Measurements from ENCODE around the gene MTREX. TPM values are rescaled to one million over a fixed set of nuclear protein-coding genes. Genes with fewer than 3 reads are reported as not detected.

Gene MTREX
- total and polyA plus RNA-seq, 7 donors = 11.3 to 76.7 (median 59.0) TPM

DNA sequence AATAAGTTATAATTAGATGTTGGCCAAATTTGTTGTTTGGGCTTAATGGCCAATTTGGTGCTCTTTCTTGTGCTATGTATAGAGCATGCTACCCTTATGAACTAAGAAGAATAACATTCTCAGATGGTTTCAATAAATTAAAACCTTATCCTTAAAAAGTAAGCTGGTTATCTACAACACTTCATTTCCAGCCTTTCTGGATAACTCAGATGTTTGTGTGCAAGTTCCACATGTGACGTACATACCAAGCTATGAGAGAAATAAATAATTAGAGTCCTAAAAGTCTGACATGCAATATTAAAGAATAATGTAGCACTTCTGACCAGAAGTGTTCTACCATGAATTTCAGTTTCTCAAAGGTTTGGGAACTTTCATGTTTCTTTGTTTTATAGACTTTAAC lies 11.7 kb downstream of the MTREX start:
- no peak overlapping the region for H3K4me3 ChIP-seq
- peak overlapping the region in 2 of 4 donors; percentile 10 to 20 for H3K27ac ChIP-seq
- DNase-seq = no peak
- no peaks in the 10 kb centered on the region for H3K27me3 ChIP-seq
- 87 to 90% methylated on average over 1 of the region's 1 CpG for WGBS, 2 donors
- intact Hi-C loops (cut with DNase I) = no loop called here
- TF ChIP-seq, protein P1, sequence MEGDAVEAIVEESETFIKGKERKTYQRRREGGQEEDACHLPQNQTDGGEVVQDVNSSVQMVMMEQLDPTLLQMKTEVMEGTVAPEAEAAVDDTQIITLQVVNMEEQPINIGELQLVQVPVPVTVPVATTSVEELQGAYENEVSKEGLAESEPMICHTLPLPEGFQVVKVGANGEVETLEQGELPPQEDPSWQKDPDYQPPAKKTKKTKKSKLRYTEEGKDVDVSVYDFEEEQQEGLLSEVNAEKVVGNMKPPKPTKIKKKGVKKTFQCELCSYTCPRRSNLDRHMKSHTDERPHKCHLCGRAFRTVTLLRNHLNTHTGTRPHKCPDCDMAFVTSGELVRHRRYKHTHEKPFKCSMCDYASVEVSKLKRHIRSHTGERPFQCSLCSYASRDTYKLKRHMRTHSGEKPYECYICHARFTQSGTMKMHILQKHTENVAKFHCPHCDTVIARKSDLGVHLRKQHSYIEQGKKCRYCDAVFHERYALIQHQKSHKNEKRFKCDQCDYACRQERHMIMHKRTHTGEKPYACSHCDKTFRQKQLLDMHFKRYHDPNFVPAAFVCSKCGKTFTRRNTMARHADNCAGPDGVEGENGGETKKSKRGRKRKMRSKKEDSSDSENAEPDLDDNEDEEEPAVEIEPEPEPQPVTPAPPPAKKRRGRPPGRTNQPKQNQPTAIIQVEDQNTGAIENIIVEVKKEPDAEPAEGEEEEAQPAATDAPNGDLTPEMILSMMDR (IDR thresholded peaks at IDR 0.05) = no peak
- TF ChIP-seq EP300 (IDR thresholded peaks at IDR 0.05) (no peak), POLR2AphosphoS5 (IDR thresholded peaks at IDR 0.05) (no peak), POLR2A (IDR thresholded peaks at IDR 0.05) (no peak)
- no peaks in the 10 kb centered on the region for H3K36me3 ChIP-seq
- no peaks in the 10 kb centered on the region for H3K9me3 ChIP-seq
- peaks cover 0 to 26% (median 14%) of the 10 kb centered on the region in 4 donors for H3K4me1 ChIP-seq

DNA sequence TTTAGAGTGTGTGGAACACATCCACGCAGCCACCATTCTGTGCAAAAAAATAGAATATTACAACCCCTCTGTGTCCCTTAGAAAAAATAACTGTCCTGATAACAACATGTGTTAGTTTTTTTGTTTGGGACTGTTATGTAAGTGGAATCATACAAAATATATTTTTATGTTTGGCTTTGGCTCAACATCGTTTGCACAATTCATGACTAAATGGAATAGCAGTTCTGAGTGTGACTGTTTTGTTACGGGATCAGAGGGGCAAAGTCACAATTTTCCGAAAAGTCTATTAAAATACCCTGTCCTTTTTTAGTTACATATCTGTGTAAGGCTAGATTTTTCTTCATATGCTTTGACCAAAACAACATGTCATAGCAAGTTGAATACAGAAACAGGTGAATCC lies 12.8 kb downstream of the MTREX start:
- DNase-seq = no peak
- WGBS, 2 donors = 79 to 84% methylated on average over 4 of the region's 4 CpGs
- H3K27me3 ChIP-seq = no peaks in the 10 kb centered on the region
- H3K4me1 ChIP-seq = peaks cover 0 to 26% (median 12%) of the 10 kb centered on the region in 4 donors
- intact Hi-C loops (cut with DNase I) = no loop called here
- H3K9me3 ChIP-seq = no peaks in the 10 kb centered on the region
- no peak overlapping the region for H3K27ac ChIP-seq
- peaks cover 0 to 2% (median 0%) of the 10 kb centered on the region in 4 donors for H3K36me3 ChIP-seq
- TF ChIP-seq, protein P1 (IDR thresholded peaks at IDR 0.05) = no peak
- no peak for TF ChIP-seq EP300 (IDR thresholded peaks at IDR 0.05)
- TF ChIP-seq POLR2AphosphoS5 (IDR thresholded peaks at IDR 0.05) = no peak
- no peak for TF ChIP-seq POLR2A (IDR thresholded peaks at IDR 0.05)
- H3K4me3 ChIP-seq = no peak overlapping the region

DNA sequence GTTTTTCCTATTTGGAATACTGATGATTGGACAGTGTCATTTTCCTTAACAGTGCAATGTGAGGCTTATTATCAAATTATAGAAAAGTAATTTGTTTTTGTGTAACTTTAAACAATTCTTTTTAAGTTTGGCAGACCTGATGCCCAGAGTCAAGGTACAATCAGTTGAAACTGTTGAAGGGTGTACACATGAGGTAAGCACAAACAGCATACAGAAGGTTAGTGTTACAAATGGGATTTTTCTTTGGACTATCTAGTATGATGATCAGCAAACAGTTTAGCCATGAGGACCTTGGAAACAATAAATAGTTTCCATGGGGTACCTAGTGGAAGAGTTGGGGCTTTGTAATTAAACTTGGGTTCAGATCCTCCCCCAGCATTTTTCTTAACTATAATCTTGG lies 16.2 kb downstream of the MTREX start:
- TF ChIP-seq POLR2AphosphoS5 (IDR thresholded peaks at IDR 0.05) (no peak), EP300 (IDR thresholded peaks at IDR 0.05) (no peak), POLR2A (IDR thresholded peaks at IDR 0.05) (no peak)
- TF ChIP-seq, protein P1 (IDR thresholded peaks at IDR 0.05) = no peak
- no peak for DNase-seq
- H3K9me3 ChIP-seq = no peaks in the 10 kb centered on the region
- no peak overlapping the region for H3K27ac ChIP-seq
- peaks cover 0 to 25% (median 11%) of the 10 kb centered on the region in 4 donors for H3K4me1 ChIP-seq
- H3K4me3 ChIP-seq = no peak overlapping the region
- no peaks in the 10 kb centered on the region for H3K27me3 ChIP-seq
- intact Hi-C loops (cut with DNase I) = no loop called here
- H3K36me3 ChIP-seq = peaks cover 0 to 23% (median 5%) of the 10 kb centered on the region in 4 donors

DNA sequence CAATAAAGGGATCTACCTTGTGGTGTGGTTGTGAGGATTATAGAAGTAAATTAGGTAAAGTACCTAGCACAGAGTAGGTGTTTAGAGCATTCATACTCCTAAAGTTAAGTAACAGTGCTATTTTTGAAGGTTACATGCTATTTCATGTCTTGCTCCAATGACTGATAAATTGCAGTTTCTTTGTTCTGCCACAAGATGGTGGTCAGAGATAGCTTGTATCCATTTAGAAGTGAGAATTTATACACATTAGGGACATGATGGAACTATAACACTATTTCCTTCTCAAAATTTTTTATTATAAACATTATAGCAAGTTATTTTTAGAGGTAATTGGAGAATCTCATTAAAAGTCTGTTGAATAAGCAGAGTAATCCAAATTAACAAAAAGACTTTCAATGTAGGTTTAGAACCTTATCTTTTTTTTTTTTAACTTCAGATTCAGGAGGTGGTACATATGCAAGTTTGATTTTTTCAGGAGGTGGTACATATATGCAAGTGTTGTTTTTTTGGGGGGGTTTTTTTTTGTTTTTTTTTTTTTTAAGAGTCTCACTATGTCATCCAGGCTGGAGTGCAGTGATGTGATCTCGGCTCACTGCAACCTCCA lies 17.1 kb downstream of the MTREX start:
- Histone ChIP-seq H3K4me1 (peaks cover 0 to 16% (median 3%) of the 10 kb centered on the region in 4 donors), H3K4me3 (no peak overlapping the region), H3K9me3 (no peaks in the 10 kb centered on the region), H3K27ac (no peak overlapping the region), H3K36me3 (peaks cover 0 to 32% (median 6%) of the 10 kb centered on the region in 4 donors), H3K27me3 (no peaks in the 10 kb centered on the region)
- no peak for DNase-seq
- no peak for TF ChIP-seq POLR2A (IDR thresholded peaks at IDR 0.05)
- TF ChIP-seq, protein P1 (IDR thresholded peaks at IDR 0.05) = peak; percentile 20 to 61 (median 48)
- 100% methylated on average over 1 of the region's 1 CpG for WGBS, 2 donors
- intact Hi-C loops (cut with DNase I) = loop anchor here (5.0 kb wide), 1 partner anchor 367 kb away; no protein-coding TSS in a partner anchor

DNA sequence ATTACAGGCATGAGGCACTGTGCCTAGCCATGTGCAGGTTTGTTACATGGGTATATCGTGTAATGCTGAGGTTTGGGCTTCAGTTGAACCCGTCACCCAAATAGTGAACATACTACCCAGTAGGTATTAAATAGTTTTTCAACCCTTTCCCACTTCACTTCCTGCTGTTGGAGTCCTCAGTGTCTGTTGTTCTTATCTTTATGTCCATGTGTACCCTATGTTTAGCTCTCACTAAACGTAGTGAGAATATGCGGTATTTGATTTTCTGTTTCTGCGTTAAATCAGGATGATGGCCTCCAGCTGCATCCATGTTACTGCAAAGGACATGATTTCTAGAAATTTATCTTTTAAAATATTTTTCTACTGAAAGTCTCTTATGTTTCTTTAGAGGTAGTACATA lies 17.8 kb downstream of the MTREX start:
- no peak overlapping the region for H3K27ac ChIP-seq
- WGBS, 2 donors = 92 to 95% methylated on average over 5 of the region's 5 CpGs
- peaks cover 0 to 10% (median 0%) of the 10 kb centered on the region in 4 donors for H3K4me1 ChIP-seq
- intact Hi-C loops (cut with DNase I) = loop anchor here (5.0 kb wide), 1 partner anchor 367 kb away; no protein-coding TSS in a partner anchor
- H3K27me3 ChIP-seq = no peaks in the 10 kb centered on the region
- no peak overlapping the region for H3K4me3 ChIP-seq
- no peaks in the 10 kb centered on the region for H3K9me3 ChIP-seq
- no peak for DNase-seq
- peaks cover 0 to 35% (median 6%) of the 10 kb centered on the region in 4 donors for H3K36me3 ChIP-seq
- TF ChIP-seq POLR2A (IDR thresholded peaks at IDR 0.05) (no peak), POLR2AphosphoS5 (IDR thresholded peaks at IDR 0.05) (no peak), EP300 (IDR thresholded peaks at IDR 0.05) (no peak)
- TF ChIP-seq, protein P1 (IDR thresholded peaks at IDR 0.05) = no peak
